Thyroid gland (tissue), 4 donors: ENCODE results near the gene UBA6.

Source experiments
- CTCF ChIP-seq, 6 experiments: fragments of 200-600 bp in 3 of 6; fragments of 450-650 bp in 3 of 6; sonication (generic) in 3 of 6; IDR thresholded peaks; one replicate each; pipeline ENCODE4 v1.5.1; 2016 to 2019; ENCODE audit warnings: antibody characterized with exemption in 6 of 6, mild to moderate bottlenecking in 2 of 6, inconsistent platforms in 1 of 6, moderate library complexity in 1 of 6
- POLR2A ChIP-seq, 2 donors: fragments of 450-650 bp; IDR thresholded peaks; one replicate each; pipeline ENCODE4 v1.6.1; 2017; ENCODE audit warnings: antibody characterized with exemption in 2 of 2, mild to moderate bottlenecking in 2 of 2, moderate library complexity in 1 of 2

- TF ChIP-seq CTCF (IDR thresholded peaks at IDR 0.05) (no peak), POLR2A (IDR thresholded peaks at IDR 0.05) (no peak)
These were observed 16.6 kb upstream of the UBA6 start for GRCh38 chr4:67717586-67717985.
